ENCODE measurements around the gene KLF16.

Gene KLF16

GRCh38 chr19:1814391-1814790 is 49.0 kb downstream of the KLF16 start:
- no peak for ATAC-seq
- TF ChIP-seq ISL1 (CRISPR knock-in tag; IDR thresholded peaks at IDR 0.05) (no peak), GLIS3 (CRISPR knock-in tag; IDR thresholded peaks at IDR 0.05) (no peak), CSDC2 (CRISPR knock-in tag; IDR thresholded peaks at IDR 0.05) (no peak), BACH2 (CRISPR knock-in tag; IDR thresholded peaks at IDR 0.05; ENCODE audit: borderline replicate concordance) (no peak), ZNF8 (CRISPR knock-in tag; IDR thresholded peaks at IDR 0.05) (no peak), ZFP30 (CRISPR knock-in tag; IDR thresholded peaks at IDR 0.05) (no peak), CSRNP3 (CRISPR knock-in tag; IDR thresholded peaks at IDR 0.05) (no peak), TSHZ2 (CRISPR knock-in tag; IDR thresholded peaks at IDR 0.05) (no peak), OSR1 (CRISPR knock-in tag; IDR thresholded peaks at IDR 0.05) (no peak), TOX (CRISPR knock-in tag; IDR thresholded peaks at IDR 0.05; ENCODE audit: borderline replicate concordance) (no peak), ZFP3 (CRISPR knock-in tag; IDR thresholded peaks at IDR 0.05) (no peak), PPARA (CRISPR knock-in tag; IDR thresholded peaks at IDR 0.05; ENCODE audit: borderline replicate concordance) (no peak), PATZ1 (CRISPR knock-in tag; IDR thresholded peaks at IDR 0.05; ENCODE audit: borderline replicate concordance) (no peak), ZNF565 (CRISPR knock-in tag; conservative IDR thresholded peaks at IDR 0.05; ENCODE audit: low read depth) (no peak), ESRRG (CRISPR knock-in tag; IDR thresholded peaks at IDR 0.05) (no peak), CREB5 (CRISPR knock-in tag; IDR thresholded peaks at IDR 0.05; ENCODE audit: low read depth) (no peak), ZC3H10 (CRISPR knock-in tag; IDR thresholded peaks at IDR 0.05) (no peak)

GRCh38 chr19:1813192-1814182 is 49.9 kb downstream of the KLF16 start:
- ATAC-seq = no peak
- TF ChIP-seq SNAI2 (CRISPR knock-in tag; IDR thresholded peaks at IDR 0.05) (no peak), TSHZ2 (CRISPR knock-in tag; IDR thresholded peaks at IDR 0.05) (no peak), CSDC2 (CRISPR knock-in tag; IDR thresholded peaks at IDR 0.05) (no peak), ZC3H10 (CRISPR knock-in tag; IDR thresholded peaks at IDR 0.05) (no peak), CREB5 (CRISPR knock-in tag; IDR thresholded peaks at IDR 0.05; ENCODE audit: low read depth) (no peak), PATZ1 (CRISPR knock-in tag; IDR thresholded peaks at IDR 0.05; ENCODE audit: borderline replicate concordance) (no peak), ZNF8 (CRISPR knock-in tag; IDR thresholded peaks at IDR 0.05) (no peak), POU6F1 (CRISPR knock-in tag; IDR thresholded peaks at IDR 0.05; ENCODE audit: borderline replicate concordance, low read depth) (no peak), ESRRG (CRISPR knock-in tag; IDR thresholded peaks at IDR 0.05) (no peak), OSR1 (CRISPR knock-in tag; IDR thresholded peaks at IDR 0.05) (no peak), PPARA (CRISPR knock-in tag; IDR thresholded peaks at IDR 0.05; ENCODE audit: borderline replicate concordance) (no peak), TCF4 (CRISPR knock-in tag; IDR thresholded peaks at IDR 0.05; ENCODE audit: borderline replicate concordance) (no peak)
